GM12873 (cell line): ENCODE data around the gene LBHD2.
A peak's percentile ranks its signal among the peaks of the same experiment; 100 is the strongest.

ENCODE experiments used
- TF ChIP-seq, protein P1 (sequence below): IDR thresholded peaks from 2 replicates; pipeline ENCODE4 v1.5.1; 2012; ENCODE audit warnings: low read depth, mild to moderate bottlenecking, moderate library complexity, low read length, control low read depth; ENCODE audit not compliant: insufficient read depth; ENCODE audit errors: missing control alignments

The LBHD2 gene

DNA sequence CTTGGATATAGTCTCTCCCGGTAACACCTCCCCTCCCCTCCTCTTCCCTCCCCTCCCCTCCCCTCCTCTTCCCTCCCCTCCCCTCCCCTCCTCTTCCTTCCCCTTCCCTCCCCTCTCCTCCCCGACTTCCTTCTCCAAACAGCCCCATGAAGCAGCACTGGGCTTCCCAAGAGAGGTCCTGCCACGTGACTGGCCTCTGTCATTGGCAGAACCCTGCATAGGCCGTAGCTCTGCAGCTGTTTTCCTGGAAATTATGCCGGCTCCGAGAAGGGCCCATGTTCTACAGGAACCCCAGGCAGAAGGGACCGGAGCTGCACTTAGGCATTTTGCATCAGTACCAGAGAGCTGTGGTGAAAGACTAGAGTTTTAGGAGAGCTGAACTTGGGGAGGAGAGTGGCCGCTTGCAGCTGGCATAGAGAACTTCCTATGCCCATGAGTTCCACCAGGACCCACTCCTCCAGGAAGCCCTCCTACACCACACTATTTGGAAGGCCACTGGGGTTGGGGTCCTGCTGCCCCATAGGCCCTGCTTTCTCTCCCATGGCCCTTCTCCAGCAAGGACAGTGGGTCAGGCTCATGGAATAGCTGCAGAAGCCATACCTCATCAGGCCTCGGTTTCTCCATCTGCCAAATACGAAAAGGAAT, 34.1 kb downstream of the LBHD2 start:
- TF ChIP-seq, protein P1, sequence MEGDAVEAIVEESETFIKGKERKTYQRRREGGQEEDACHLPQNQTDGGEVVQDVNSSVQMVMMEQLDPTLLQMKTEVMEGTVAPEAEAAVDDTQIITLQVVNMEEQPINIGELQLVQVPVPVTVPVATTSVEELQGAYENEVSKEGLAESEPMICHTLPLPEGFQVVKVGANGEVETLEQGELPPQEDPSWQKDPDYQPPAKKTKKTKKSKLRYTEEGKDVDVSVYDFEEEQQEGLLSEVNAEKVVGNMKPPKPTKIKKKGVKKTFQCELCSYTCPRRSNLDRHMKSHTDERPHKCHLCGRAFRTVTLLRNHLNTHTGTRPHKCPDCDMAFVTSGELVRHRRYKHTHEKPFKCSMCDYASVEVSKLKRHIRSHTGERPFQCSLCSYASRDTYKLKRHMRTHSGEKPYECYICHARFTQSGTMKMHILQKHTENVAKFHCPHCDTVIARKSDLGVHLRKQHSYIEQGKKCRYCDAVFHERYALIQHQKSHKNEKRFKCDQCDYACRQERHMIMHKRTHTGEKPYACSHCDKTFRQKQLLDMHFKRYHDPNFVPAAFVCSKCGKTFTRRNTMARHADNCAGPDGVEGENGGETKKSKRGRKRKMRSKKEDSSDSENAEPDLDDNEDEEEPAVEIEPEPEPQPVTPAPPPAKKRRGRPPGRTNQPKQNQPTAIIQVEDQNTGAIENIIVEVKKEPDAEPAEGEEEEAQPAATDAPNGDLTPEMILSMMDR = no peak

DNA sequence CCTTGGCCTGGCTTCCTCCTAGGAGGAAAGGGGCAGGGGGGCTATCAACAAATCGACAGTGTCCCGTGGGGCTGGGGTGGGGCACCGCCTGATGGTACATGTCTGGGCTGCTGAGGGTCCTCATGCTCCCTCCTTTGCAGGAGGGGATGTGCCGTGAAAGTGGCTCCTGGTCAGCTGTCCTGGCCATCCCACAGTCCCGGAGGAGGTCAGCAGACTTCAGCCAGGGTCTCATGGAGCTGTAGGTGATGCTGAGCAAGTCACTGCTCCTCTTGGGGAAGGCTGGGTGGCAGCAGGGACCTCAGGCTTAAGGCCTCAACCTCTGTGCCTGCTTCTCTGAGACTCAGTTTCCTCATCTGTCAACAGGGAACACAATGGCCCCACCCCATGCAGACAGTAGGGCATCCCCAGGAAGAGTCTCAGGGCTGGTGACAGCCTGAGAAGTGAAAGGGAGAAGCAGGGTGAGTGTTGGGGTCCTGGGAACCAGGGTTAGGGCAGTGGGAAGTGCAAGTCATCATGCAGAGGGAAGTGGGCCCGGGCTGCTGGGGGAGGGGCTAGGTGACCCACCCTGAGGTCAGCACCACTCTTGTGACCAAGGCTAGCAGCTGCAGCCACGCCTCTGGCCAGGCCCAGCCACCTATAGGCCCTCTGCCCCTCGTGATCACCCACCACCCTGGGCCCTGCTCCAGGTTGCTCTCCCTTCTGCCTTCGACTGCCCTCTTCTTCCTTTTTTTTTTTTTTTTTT, 34.8 kb downstream of the LBHD2 start:
- TF ChIP-seq, protein P1 = no peak

DNA sequence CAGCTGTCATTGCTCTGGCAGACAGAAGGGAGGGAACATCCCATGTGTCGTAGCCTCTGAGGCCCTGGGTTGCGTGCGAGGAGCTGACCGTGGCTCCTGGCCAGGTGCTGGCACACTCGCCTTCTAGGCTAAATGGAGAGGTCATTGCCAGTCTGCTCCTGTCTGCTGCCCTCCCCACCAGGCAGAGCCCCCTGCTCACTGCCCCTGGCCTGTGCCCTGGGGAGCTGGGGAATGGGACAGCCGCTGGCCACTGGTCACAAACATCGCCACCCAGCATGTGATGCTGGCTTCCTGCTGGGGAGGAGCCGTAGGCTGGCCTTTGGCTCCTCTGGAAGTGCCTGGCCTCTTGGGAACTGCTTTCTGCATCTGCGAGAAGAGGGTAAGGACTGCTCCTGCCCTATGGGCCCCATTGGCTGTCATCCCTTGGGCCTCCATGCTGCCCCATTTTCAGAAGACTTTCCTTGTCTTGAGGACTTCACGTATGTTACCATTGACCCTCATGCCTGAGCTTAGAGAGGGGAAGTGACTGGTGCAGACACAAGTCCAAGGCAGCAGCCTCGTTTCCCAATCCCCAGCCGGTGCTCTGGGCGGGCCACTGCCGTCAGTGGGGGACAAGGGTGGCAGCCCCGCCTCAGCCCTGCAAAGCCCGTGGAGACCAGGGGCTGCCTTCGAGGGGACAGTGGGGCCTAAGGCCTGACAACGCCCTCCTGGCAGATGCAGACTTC, 37.3 kb downstream of the LBHD2 start:
- TF ChIP-seq, protein P1 = no peak

DNA sequence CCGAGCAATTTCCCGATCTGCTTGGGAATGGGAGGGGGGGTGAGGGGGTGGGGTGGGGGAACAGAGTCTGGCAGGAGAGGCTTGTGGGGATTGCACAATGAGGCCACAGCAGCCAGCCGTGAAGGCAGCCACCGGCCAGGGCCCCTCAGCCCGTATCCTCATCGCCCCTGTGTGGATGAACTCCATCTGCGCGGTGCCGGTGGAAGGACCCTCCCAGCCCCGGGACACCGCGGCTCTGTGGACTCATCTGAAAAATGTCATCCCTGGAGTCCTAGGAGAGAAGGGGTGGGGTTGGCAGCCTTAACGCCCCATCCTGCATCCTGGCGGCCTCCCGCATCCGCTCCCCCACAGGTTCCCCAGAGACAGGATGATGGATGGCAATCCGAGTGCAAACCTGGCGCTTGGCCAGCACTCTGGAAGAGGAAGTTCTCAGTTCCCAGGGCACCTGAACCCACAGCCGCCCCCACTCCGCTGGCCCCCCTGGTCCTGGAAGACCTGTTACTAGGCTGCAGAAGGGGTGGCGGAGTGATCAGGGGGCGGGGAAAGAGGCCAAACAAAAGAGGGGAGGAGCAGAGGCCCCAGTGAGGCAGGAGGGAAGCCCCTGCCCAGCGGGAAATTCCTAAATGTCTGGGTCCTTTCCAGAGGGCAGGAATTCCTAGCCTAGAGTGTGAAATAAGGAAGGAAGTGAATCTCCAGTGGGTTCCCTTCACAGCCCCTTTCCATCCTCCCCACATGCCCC, 38.0 kb downstream of the LBHD2 start:
- TF ChIP-seq, protein P1 = no peak

DNA sequence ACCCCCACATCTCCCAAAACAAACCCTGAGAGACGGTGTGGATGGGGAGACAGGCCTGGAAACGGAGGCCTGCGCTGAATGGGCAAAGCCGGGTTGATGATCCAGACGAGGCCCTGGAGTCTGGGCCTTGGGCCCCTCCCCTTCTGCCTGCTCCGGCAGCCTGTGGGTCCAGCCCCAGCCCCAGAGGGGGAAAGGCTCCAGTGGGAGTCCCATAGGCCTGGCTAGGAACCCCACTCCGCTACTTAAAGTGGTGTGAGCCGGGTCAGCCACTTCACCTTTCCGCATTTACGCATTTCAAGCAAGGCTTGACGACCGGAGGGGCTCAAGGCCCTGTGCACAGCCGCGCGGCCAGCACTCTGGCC, 38.6 kb downstream of the LBHD2 start:
- TF ChIP-seq, protein P1 = no peak

DNA sequence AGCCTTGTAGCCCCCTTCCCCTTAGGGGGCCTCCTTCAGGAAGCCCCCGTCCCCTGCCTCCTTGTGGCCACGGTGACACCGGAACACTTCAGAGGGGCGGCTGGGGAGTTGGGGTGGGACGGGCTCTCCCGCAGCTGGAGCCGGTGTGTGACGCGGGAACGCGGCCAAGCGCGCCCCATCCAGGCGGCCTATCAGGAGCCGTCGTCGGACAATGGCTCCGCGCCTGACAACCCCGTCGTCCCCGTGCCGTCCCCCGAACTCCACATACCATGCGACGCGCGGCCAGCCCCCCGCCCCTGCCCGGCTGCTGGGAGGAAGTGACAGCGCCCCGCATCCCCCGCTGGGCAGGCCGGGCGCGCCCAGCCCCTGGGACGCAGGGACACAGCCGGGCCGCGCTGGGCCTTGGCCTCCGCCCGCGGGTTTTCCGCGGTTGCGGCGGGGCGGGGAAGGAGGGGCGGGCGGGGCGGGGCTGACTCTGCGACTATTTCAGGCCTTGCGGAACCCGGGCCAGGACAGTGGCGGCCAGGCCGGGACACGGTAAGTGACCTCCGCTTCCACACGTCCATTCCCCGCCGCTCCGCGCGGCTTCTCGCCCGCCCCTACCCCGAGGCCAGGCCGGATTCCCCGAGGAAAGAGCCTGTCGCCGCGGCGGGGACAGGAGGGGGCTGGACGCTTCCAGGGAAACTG, 39.1 kb downstream of the LBHD2 start, which contains the start of gene TNFAIP2:
Gene TNFAIP2, plus strand, starts transcription at position 515 of the 687 bp plus-strand sequence. CDS start 2,997 bp downstream, outside the sequence.
- TF ChIP-seq, protein P1 = peak; percentile 7
